ENCODE measurements around the gene ATF7IP2.

GRCh38 chr16:10522966-10523365, 137.1 kb downstream of the ATF7IP2 start:
- TF ChIP-seq CTCF (IDR thresholded peaks at IDR 0.05) (no peak), POLR2AphosphoS5 (IDR thresholded peaks at IDR 0.05; ENCODE audit: low read depth, low read length) (no peak), TCF7L2 (IDR thresholded peaks at IDR 0.05; ENCODE audit: low read depth, low read length) (no peak)
